GM23338 (cell line): Measurements from ENCODE around the gene FCRL3. TPM values are rescaled to one million over a fixed set of nuclear protein-coding genes. Genes with fewer than 3 reads are reported as not detected.

Source experiments
- ATAC-seq: fragments of 200-7000 bp; cut with Tn5 transposase; 3 replicates; pipeline ENCODE4 v1.9.1; 2020
- DNase-seq: peaks from one replicate; pipeline ENCODE4 v3.0.0-alpha.2; 2015; ENCODE audit warnings: low spot score
- H2AFZ ChIP-seq: fragments of 200-600 bp; sonication (generic); 2 replicates; pipeline ENCODE4 v1.8.0; 2016; ENCODE audit warnings: antibody characterized with exemption, mild to moderate bottlenecking, moderate library complexity
- H3F3A ChIP-seq: fragments of 200-600 bp; sonication (generic); replicated peaks from 2 replicates; pipeline ENCODE4 v1.8.0; 2017; ENCODE audit warnings: antibody characterized with exemption, mixed run types, low read depth
- H3K27ac ChIP-seq: fragments of 200-600 bp; sonication (generic); 2 replicates; pipeline ENCODE4 v1.6.1; 2016; ENCODE audit warnings: low read depth
- H3K27me3 ChIP-seq: fragments of 200-600 bp; sonication (generic); 2 replicates; pipeline ENCODE4 v1.8.0; 2016; ENCODE audit warnings: mild to moderate bottlenecking, mixed run types, moderate library complexity; ENCODE audit not compliant: insufficient read depth
- H3K36me3 ChIP-seq: fragments of 200-600 bp; sonication (generic); 2 replicates; pipeline ENCODE4 v1.8.0; 2016; ENCODE audit warnings: mild to moderate bottlenecking; ENCODE audit not compliant: insufficient read depth
- H3K4me1 ChIP-seq: fragments of 200-600 bp; sonication (generic); 2 replicates; pipeline ENCODE4 v1.8.0; 2016; ENCODE audit warnings: mild to moderate bottlenecking, moderate library complexity; ENCODE audit not compliant: insufficient read depth
- H3K4me2 ChIP-seq: fragments of 200-600 bp; sonication (generic); 2 replicates; pipeline ENCODE4 v1.7.1; 2017; ENCODE audit warnings: mixed run types
- H3K4me3 ChIP-seq: fragments of 200-600 bp; sonication (generic); 2 replicates; pipeline ENCODE4 v1.6.1; 2016; ENCODE audit warnings: mixed run types
- H3K79me2 ChIP-seq: fragments of 200-600 bp; sonication (generic); replicated peaks from 2 replicates; pipeline ENCODE4 v1.8.0; 2017; ENCODE audit warnings: mild to moderate bottlenecking; ENCODE audit not compliant: insufficient read depth
- H3K9me2 ChIP-seq: fragments of 200-600 bp; sonication (generic); 2 replicates; pipeline ENCODE4 v1.8.0; 2017; ENCODE audit not compliant: insufficient read depth
- H4K20me1 ChIP-seq: fragments of 200-600 bp; sonication (generic); replicated peaks from 2 replicates; pipeline ENCODE4 v1.8.0; 2017; ENCODE audit warnings: mild to moderate bottlenecking; ENCODE audit not compliant: insufficient read depth
- H3K27ac Mint-ChIP-seq: 2 replicates; pipeline ENCODE4 v1.8.0; 2020; ENCODE audit warnings: inconsistent platforms, mild to moderate bottlenecking, moderate library complexity, mixed read lengths
- H3K27me3 Mint-ChIP-seq: 3 replicates; pipeline ENCODE4 v1.8.0; 2022; ENCODE audit warnings: low read depth, mild to moderate bottlenecking, moderate library complexity, mixed read lengths, inconsistent platforms; ENCODE audit not compliant: insufficient read depth, poor library complexity
- H3K36me3 Mint-ChIP-seq: 3 replicates; pipeline ENCODE4 v1.8.0; 2021; ENCODE audit warnings: low read depth, mild to moderate bottlenecking, inconsistent platforms, moderate library complexity, mixed read lengths
- H3K4me1 Mint-ChIP-seq: 3 replicates; pipeline ENCODE4 v1.8.0; 2020; ENCODE audit warnings: mild to moderate bottlenecking, inconsistent platforms, mixed read lengths
- H3K4me3 Mint-ChIP-seq: 3 replicates; pipeline ENCODE4 v1.8.0; 2021; ENCODE audit warnings: moderate library complexity, mild to moderate bottlenecking, inconsistent platforms, mixed read lengths
- H3K9me3 Mint-ChIP-seq: 3 replicates; pipeline ENCODE4 v1.8.0; 2020; ENCODE audit warnings: moderate library complexity, mild to moderate bottlenecking, inconsistent platforms, mixed read lengths
- CREB1 ChIP-seq: fragments of 250-450 bp; sonication (Bioruptor Pico); IDR thresholded peaks from 2 replicates; pipeline ENCODE4 v1.5.0; 2020; ENCODE audit warnings: low read depth, mild to moderate bottlenecking, moderate library complexity
- ETS1 ChIP-seq: IDR thresholded peaks from 2 replicates; pipeline ENCODE4 v1.6.1; 2016; ENCODE audit warnings: antibody characterized with exemption
- REST ChIP-seq: IDR thresholded peaks from one replicate; pipeline ENCODE4 v1.6.1; 2018; ENCODE audit warnings: antibody characterized with exemption; ENCODE audit not compliant: unreplicated experiment
- ZNF331 ChIP-seq: fragments of 250-450 bp; sonication (Bioruptor Pico); IDR thresholded peaks from 2 replicates; pipeline ENCODE4 v1.5.0; 2020; ENCODE audit warnings: low read depth, mild to moderate bottlenecking, moderate library complexity
- ZNF462 ChIP-seq: fragments of 250-450 bp; sonication (Bioruptor Pico); IDR thresholded peaks from 2 replicates; pipeline ENCODE4 v1.5.0; 2020; ENCODE audit warnings: mild to moderate bottlenecking, moderate library complexity
- polyA plus RNA-seq: library from polyadenylated mRNA; unstranded; fragments of >200 nt; fragmentation: Nextera tagmentation; extraction: Ambion mirVana; gene quantifications from 2 replicates; pipeline ENCODE4 v1.2.1, GENCODE V29; 2016
- total RNA-seq: library from RNA; depleted of rRNA; stranded (reverse); fragments of >200 nt; shearing (Covaris generic); gene quantifications from 2 replicates; pipeline ENCODE4 v1.2.3, GENCODE V29; 2014

The FCRL3 gene
- total and polyA plus RNA-seq, 2 experiments from 2014 or later = not detected

- TF ChIP-seq ZNF462 (CRISPR knock-in tag) (no peak), REST (no peak), ZNF331 (no peak)
Observed at GRCh38 chr1:157682710-157683437, 17.7 kb downstream of the FCRL3 start (continued).

- Mint-ChIP-seq H3K4me3 (no peak overlapping the region), H3K9me3 (peaks cover 15% of the 10 kb centered on the region), H3K4me1 (no peaks in the 10 kb centered on the region), H3K27me3 (no peaks in the 10 kb centered on the region), H3K27ac (no peak overlapping the region), H3K36me3 (peaks cover 10% of the 10 kb centered on the region)
- no peaks in the 10 kb centered on the region for H3K27me3 ChIP-seq
- ATAC-seq = no peak
- H3K4me1 ChIP-seq = no peaks in the 10 kb centered on the region
- H3K27ac ChIP-seq = no peak overlapping the region
- no peaks in the 10 kb centered on the region for H3K36me3 ChIP-seq
- H3K9me2 ChIP-seq = 0 out of 2 replicates have a peak, but pooled peaks cover 3% of the 10 kb centered on the region
- no peak overlapping the region for H3K4me2 ChIP-seq
- H3K4me3 ChIP-seq = no peak overlapping the region
- no peaks in the 10 kb centered on the region for H3K79me2 ChIP-seq
- H2AFZ ChIP-seq = no peak overlapping the region
- H4K20me1 ChIP-seq = no peaks in the 10 kb centered on the region
- H3F3A ChIP-seq = no peaks in the 10 kb centered on the region
- no peak for DNase-seq
- TF ChIP-seq ETS1 = no peak
- no peak for TF ChIP-seq CREB1
Observed at GRCh38 chr1:157678721-157679120, 21.8 kb downstream of the FCRL3 start.
